T-helper 2 cell treated with Interferon-gamma antibody and Interleukin-4, amounts not matched to agents 5 μg/mL and 100 μg/mL, for 36 hours (primary cell): ENCODE data around the gene ANKRD27.
A peak's percentile ranks its signal among the peaks of the same experiment; 100 is the strongest.
"Not testable (repeated sequence)": the region's sequence is repeated elsewhere in the genome, so short reads cannot be mapped to it uniquely, and the experiment has no call there.

Experiments used
- DNase-seq: peaks from one replicate; pipeline ENCODE4 v3.0.0; 2021; ENCODE audit warnings: low spot score
- H3K27ac Mint-ChIP-seq: one replicate; pipeline ENCODE4 v1.8.0; 2021; ENCODE audit warnings: mild to moderate bottlenecking, mixed read lengths
- H3K27me3 Mint-ChIP-seq: one replicate; pipeline ENCODE4 v1.8.0; 2021; ENCODE audit warnings: low read depth, mixed read lengths
- H3K36me3 Mint-ChIP-seq: one replicate; pipeline ENCODE4 v1.8.0; 2021; ENCODE audit warnings: low read depth, mixed read lengths
- H3K4me1 Mint-ChIP-seq: one replicate; pipeline ENCODE4 v1.8.0; 2021; ENCODE audit warnings: low read depth, mixed read lengths
- H3K4me3 Mint-ChIP-seq: one replicate; pipeline ENCODE4 v1.8.0; 2022; ENCODE audit warnings: mild to moderate bottlenecking, moderate library complexity, mixed read lengths
- H3K9me3 Mint-ChIP-seq: one replicate; pipeline ENCODE4 v1.8.0; 2021; ENCODE audit warnings: mixed read lengths

The ANKRD27 gene

GRCh38 chr19:32695506-32695905, 20.5 kb upstream of the ANKRD27 start:
- Mint-ChIP-seq H3K27ac (peak overlapping the region; percentile 33), H3K4me1 (peaks cover 44% of the 10 kb centered on the region), H3K4me3 (peak overlapping the region; percentile 49), H3K36me3 (peaks cover 66% of the 10 kb centered on the region)
- DNase-seq, H3K9me3 Mint-ChIP-seq, H3K27me3 Mint-ChIP-seq: not testable (repeated sequence)

- peaks cover 59% of the 10 kb centered on the region for H3K36me3 Mint-ChIP-seq
- not testable (repeated sequence) for H3K27ac Mint-ChIP-seq, H3K27me3 Mint-ChIP-seq, DNase-seq, H3K9me3 Mint-ChIP-seq
- peak overlapping the region; percentile 92 for H3K4me3 Mint-ChIP-seq
- peaks cover 44% of the 10 kb centered on the region for H3K4me1 Mint-ChIP-seq
Observed at GRCh38 chr19:32694851-32695250, 19.9 kb upstream of the ANKRD27 start.

- not testable (repeated sequence) for H3K27me3 Mint-ChIP-seq, H3K27ac Mint-ChIP-seq, DNase-seq, H3K9me3 Mint-ChIP-seq
- peaks cover 44% of the 10 kb centered on the region for H3K4me1 Mint-ChIP-seq
- peak overlapping the region; percentile 92 for H3K4me3 Mint-ChIP-seq
- H3K36me3 Mint-ChIP-seq = peaks cover 54% of the 10 kb centered on the region
Observed at GRCh38 chr19:32694316-32694715, 19.3 kb upstream of the ANKRD27 start.

GRCh38 chr19:32693151-32694108, 18.4 kb upstream of the ANKRD27 start:
- H3K36me3 Mint-ChIP-seq = peaks cover 45% of the 10 kb centered on the region
- peak; percentile 42 for DNase-seq
- H3K27ac Mint-ChIP-seq = peak overlapping the region; percentile 94
- H3K27me3 Mint-ChIP-seq, H3K9me3 Mint-ChIP-seq: not testable (repeated sequence)
- peak overlapping the region; percentile 92 for H3K4me3 Mint-ChIP-seq
- H3K4me1 Mint-ChIP-seq = peaks cover 42% of the 10 kb centered on the region

GRCh38 chr19:32692727-32693061, 17.7 kb upstream of the ANKRD27 start:
- peaks cover 38% of the 10 kb centered on the region for H3K36me3 Mint-ChIP-seq
- peaks cover 38% of the 10 kb centered on the region for H3K4me1 Mint-ChIP-seq
- peaks cover 4% of the 10 kb centered on the region for H3K9me3 Mint-ChIP-seq
- peak overlapping the region; percentile 94 for H3K27ac Mint-ChIP-seq
- no peak for DNase-seq
- peak overlapping the region; percentile 92 for H3K4me3 Mint-ChIP-seq
- H3K27me3 Mint-ChIP-seq = no peaks in the 10 kb centered on the region

- H3K36me3 Mint-ChIP-seq = peaks cover 34% of the 10 kb centered on the region
- peak; percentile 70 for DNase-seq
- H3K9me3 Mint-ChIP-seq = peaks cover 4% of the 10 kb centered on the region
- H3K4me1 Mint-ChIP-seq = peaks cover 38% of the 10 kb centered on the region
- peak overlapping the region; percentile 92 for H3K4me3 Mint-ChIP-seq
- H3K27ac Mint-ChIP-seq = peak overlapping the region; percentile 94
- no peaks in the 10 kb centered on the region for H3K27me3 Mint-ChIP-seq
Observed at GRCh38 chr19:32691952-32692726, 17.2 kb upstream of the ANKRD27 start.

- Mint-ChIP-seq H3K36me3 (peaks cover 32% of the 10 kb centered on the region), H3K4me3 (peak within 1 kb of the TSS; percentile 92), H3K27me3 (no peaks in the 10 kb centered on the region), H3K4me1 (peaks cover 36% of the 10 kb centered on the region), H3K9me3 (peaks cover 4% of the 10 kb centered on the region), H3K27ac (peak within 1 kb of the TSS; percentile 94)
- DNase-seq = peak; percentile 85
Observed at GRCh38 chr19:32691291-32691951, 16.4 kb upstream of the ANKRD27 start, which contains the start of gene NUDT19. TSS of gene NUDT19 (plus strand) at chr19:32691821. CDS start at chr19:32691961, 140 bp downstream.

GRCh38 chr19:32688311-32688710, 13.3 kb upstream of the ANKRD27 start:
- Mint-ChIP-seq H3K4me3 (no peak overlapping the region), H3K27me3 (no peaks in the 10 kb centered on the region), H3K27ac (no peak overlapping the region), H3K9me3 (peaks cover 1% of the 10 kb centered on the region), H3K36me3 (peaks cover 7% of the 10 kb centered on the region), H3K4me1 (peaks cover 14% of the 10 kb centered on the region)
- no peak for DNase-seq

GRCh38 chr19:32687681-32688080, 12.7 kb upstream of the ANKRD27 start:
- Mint-ChIP-seq H3K9me3 (no peaks in the 10 kb centered on the region), H3K4me3 (no peak overlapping the region), H3K4me1 (peaks cover 8% of the 10 kb centered on the region), H3K27ac (no peak overlapping the region), H3K36me3 (peaks cover under 1% of the 10 kb centered on the region), H3K27me3 (no peaks in the 10 kb centered on the region)
- DNase-seq = no peak

- Mint-ChIP-seq H3K27me3 (peaks cover 3% of the 10 kb centered on the region), H3K36me3 (no peaks in the 10 kb centered on the region), H3K4me3 (no peak overlapping the region), H3K9me3 (no peaks in the 10 kb centered on the region), H3K27ac (no peak overlapping the region), H3K4me1 (peaks cover 8% of the 10 kb centered on the region)
- DNase-seq = no peak
Observed at GRCh38 chr19:32686847-32687475, 12.0 kb upstream of the ANKRD27 start.

GRCh38 chr19:32682317-32682716, 7.3 kb upstream of the ANKRD27 start:
- Mint-ChIP-seq H3K9me3 (no peaks in the 10 kb centered on the region), H3K4me1 (peaks cover 2% of the 10 kb centered on the region), H3K4me3 (no peak overlapping the region), H3K36me3 (no peaks in the 10 kb centered on the region), H3K27ac (no peak overlapping the region), H3K27me3 (peaks cover 23% of the 10 kb centered on the region)
- no peak for DNase-seq

GRCh38 chr19:32680986-32681385, 6.0 kb upstream of the ANKRD27 start:
- no peaks in the 10 kb centered on the region for H3K36me3 Mint-ChIP-seq
- H3K4me3 Mint-ChIP-seq = no peak overlapping the region
- H3K27ac Mint-ChIP-seq = no peak overlapping the region

GRCh38 chr19:32677657-32678056, 2.7 kb upstream of the ANKRD27 start:
- no peak for DNase-seq
- H3K36me3 Mint-ChIP-seq = peaks cover 4% of the 10 kb centered on the region
- H3K4me1 Mint-ChIP-seq = peaks cover 16% of the 10 kb centered on the region
- peak overlapping the region; percentile 48 for H3K4me3 Mint-ChIP-seq
- H3K9me3 Mint-ChIP-seq = no peaks in the 10 kb centered on the region
- H3K27ac Mint-ChIP-seq = peak overlapping the region; percentile 45
- H3K27me3 Mint-ChIP-seq = peaks cover 31% of the 10 kb centered on the region

More at GRCh38 chr19:32680986-32681385, 6.0 kb upstream of the ANKRD27 start:
- H3K9me3 Mint-ChIP-seq = no peaks in the 10 kb centered on the region
- no peak for DNase-seq
- peaks cover 29% of the 10 kb centered on the region for H3K27me3 Mint-ChIP-seq
- peaks cover 6% of the 10 kb centered on the region for H3K4me1 Mint-ChIP-seq
